Kidney capillary endothelial cell (primary cell): ENCODE measurements around the gene SERPINE2.
"Not testable (repeated sequence)": the region's sequence is repeated elsewhere in the genome, so short reads cannot be mapped to it uniquely, and the experiment has no call there.

Source experiments
- DNase-seq: peaks from one replicate; pipeline ENCODE4 v3.0.0-alpha.2; 2018; ENCODE audit warnings: low spot score

The SERPINE2 gene

DNA sequence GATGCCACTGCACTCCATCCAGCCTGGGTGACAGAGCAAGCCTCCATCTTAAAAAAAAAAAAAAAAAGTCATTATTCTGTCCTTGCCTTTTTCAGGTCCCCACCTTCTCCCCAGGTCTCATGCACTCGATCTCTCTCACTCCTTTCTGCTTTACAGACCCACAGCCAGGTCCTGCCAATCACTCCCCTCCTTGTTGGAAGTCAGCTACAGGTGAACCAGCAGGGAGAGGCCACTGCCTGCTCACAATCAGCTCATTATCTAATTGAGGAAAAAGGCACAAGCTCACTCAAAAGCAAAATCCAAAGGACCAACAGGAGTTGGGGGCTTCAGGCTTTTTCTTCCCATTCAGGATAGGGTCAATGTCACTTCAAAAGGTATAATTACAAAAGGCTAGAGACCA is 96.0 kb downstream of the SERPINE2 start:
- DNase-seq, result no peak

DNA sequence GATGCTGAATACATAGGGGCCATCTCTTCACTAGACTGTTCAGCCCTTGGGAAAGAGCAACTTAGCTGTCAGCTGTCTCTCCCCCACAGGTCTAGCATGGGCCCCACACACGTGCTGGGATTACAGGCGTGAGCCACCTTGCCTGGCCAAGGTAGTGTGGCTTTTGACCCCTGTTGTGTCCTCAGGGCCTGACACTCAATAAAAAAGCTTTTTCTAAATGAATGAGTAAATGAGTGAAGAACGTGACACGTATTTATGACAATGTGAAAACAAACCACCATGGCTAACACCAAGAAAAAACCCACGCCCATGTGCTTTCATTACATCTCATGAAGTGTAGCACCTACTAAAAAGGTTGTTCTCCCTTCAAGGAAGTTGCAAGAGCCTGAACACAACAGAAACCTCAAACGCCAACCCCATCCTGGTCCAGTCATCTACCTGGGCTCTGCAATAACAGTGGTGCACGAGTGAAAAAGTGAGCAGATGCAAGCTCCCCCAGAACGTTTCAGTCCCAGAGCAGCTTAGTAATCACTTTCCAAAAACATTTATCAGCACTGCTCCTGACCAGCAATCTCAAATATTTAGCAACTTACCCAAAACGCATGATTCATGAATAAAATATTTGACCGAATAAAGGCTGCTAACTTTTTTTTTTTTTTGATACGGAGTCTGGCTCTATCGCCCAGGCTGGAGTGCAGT is 97.4 kb downstream of the SERPINE2 start:
- no peak for DNase-seq

DNA sequence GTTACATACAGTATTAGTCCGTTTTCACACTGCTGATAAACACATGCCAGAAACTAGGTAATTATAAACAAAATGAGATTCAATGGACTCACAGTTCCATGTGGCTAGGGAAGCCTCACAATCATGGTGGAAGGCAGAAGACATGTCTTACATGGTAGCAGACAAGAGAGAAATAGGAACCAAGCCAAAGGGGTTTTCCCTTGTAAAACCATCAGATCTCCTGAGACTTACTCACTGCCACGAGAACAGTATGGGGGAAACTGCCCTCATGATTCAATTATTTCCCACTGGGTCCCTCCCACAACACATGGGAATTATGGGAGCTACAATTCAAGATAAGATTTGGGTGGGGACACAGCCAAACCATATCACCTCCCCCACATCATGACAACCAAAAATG is 99.6 kb downstream of the SERPINE2 start:
- DNase-seq, result not testable (repeated sequence)

DNA sequence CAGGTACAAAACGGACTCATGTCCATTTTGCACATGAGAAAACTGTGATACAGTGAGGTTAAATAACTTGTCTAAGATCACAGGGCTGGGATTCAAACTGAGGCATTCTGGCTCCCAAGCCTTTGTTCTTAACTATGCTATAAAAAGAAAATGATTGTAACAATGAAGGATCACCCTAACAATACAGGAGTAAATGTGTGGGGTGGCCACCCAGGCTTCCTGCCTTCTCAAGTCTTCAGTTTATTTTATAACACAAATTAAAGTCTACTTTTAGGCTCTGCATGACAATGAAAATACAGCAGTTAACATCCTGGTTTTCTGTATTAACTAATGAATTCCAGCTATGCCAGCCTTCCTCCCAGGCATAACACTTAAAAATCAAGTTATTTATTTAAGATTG is 101.6 kb downstream of the SERPINE2 start:
- DNase-seq, result no peak

DNA sequence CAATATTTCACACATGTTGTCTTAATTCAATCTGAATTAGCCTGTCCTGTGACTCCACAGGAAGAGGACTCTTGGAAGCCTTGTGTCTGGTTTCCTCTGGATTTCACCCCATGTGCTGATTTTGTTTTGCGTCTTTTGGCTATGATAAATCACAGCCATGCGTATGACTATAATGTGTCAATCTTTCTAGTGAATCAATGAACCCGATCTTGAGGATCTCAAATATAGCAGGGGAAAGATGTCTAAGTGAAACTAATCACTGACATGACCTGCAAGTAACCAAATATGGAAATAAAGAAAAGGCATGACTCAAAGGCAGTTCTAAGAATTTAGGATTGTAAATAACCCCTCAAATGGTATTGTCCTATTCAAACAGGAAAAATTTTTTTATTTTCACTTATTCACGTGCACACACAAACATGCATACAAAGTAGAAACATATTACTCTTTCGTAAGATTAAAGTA is 102.2 kb downstream of the SERPINE2 start:
- no peak for DNase-seq

DNA sequence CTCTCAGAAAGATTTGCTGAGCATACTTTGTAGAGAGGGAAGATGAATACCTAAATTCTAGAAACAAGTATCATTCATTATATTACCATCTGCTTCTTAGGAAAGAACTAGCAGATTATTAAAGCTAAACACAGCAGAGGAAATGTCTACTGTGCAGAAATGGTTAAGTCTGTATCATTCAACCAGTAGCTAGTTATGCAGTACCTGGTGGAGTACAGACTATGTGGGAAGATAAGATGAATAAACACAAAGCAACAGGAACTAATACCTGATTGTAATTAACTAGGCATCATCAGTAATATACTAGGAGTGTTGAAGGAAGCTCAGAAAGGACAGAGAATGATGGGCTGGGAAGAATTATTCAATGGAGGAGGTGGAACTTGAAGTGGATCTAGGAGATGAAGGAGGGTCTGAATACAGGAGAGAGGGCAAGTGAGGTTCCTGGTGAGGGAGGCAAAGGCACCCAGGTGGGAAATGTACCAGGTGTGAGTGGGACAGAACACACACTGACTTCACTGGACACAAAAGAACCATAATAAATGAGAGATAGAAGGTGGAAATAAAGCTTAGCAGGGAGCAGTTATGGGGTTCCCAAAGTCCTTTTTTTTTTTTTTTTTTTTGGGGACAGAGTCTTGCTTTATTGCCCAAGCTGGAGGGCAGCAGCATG is 103.5 kb downstream of the SERPINE2 start:
- DNase-seq, result no peak

DNA sequence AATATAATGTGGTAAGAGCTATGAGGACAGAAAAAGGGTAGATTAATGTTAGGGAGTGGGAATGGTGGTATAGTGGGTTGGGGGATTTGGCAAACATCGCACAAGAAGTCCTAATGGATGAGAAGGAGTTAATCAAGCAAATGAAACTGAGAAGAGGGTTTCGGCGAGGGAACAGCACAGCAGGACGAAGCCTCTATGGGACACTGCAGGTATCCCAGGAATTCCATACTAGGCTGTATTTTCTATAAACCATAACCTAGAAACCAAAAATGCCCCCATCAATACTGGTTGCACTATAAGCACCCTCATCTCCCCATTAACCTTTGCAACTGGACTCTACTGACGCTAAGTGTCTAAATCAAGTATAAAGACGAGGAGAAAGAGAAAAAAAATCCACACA is 104.2 kb downstream of the SERPINE2 start:
- DNase-seq, result no peak

DNA sequence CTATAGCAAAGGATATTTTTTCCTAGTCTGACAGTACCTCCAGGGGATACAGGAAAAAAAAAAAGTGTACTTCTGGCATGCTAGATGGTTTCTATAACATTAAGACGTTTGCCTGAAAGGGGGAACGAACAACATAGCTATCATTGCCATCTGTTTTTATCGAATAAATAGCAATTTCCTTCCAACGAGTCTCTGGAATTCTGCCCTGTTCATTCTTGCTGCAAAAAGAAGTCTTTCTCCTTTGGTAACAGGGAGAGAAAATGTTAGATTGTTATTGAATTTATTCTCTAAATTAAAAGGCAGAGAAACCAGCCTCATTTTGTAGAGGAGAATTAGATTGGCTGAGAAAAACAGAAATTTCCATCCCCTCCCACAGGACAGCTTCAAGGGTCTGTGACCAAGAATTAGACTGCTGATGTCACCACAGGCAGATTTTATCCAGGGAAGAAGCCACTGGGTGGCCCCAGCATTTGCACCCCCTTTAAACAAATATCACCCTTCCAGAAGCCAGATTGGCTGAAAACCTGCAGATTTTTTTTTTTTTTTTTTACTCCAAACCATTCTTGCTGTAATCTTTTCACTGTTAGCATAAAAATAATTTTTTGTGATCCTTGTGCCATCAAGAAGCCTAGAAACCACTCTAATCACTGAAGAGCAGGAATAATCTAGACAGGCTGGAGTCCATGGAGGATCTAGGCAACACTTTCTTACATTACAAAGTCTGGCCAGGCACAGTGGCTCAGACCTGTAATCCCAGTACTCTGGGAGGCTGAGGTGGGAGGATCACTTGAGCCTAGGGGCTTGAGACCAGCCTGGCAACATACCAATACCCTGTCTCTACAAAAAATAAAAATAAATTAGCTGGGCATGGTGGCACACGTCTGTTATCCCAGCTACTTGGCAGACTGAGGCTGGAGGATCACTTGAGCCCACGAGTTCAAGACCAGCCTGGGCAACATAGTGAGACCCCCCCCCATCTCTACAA is 106.0 kb downstream of the SERPINE2 start:
- DNase-seq, result no peak

DNA sequence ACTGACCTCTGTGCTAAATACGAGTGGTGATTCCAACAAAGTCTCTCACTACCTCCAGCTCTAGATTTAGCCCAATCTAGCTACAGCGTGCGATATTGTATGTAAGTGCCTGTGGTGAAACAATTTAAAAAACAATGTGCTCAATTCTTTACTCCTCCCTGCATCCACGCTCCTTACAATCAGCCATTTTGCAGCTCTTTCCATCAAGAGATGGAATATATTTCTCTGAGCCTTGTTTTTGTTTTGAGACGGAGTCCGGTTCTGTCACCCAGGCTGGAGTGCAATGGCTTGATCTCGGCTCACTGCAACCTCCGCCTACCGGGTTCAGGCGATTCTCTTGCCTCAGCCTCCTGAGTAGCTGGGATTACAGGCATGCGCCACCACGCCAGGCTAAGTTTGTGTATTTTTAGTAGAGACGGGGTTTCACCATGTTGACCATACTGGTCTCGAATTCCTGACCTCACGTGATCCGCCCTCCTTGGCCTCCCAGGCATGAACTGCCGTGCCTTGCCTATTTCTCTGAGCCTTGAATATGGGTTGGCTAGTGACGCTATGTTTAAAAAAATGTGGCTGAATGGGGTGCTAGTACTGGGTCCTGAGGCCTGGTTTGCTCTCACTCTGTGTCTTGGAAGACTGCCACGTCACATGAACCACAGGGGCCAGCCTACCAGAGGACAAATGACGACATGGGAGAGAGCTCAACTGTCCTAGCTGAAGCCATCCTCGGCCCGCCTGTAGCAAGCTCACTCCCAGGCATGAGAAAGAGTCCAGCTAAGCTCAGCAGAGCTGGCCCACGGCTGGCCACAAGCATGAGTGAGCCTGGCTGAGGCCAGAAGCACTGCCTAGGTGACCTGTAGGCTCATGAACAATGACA is 108.7 kb downstream of the SERPINE2 start:
- no peak for DNase-seq

DNA sequence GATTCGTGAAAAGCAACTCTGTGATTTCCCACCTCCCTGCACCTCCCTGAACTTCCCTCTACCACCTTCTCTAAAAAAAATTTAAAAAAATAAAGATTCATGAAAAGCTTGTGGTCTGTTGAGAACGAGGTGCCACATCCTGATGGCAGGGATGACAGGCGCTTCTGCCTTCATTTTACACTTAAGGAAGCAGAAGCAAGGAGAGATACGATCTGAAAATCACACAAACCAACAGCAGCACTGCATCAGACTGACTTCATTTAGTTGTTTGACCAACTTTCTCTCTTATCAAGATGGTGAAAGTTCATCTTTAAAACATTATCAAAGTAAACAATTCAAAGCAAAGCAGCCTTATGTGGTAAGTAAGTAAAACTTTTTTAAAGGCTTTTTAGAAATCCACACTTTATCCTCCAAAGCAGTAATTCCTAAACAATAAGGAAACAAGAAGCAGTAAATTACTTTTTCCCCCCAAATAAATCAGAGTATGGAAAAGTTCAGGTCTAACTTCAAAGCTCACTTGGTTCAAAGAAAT is 109.4 kb downstream of the SERPINE2 start:
- no peak for DNase-seq

DNA sequence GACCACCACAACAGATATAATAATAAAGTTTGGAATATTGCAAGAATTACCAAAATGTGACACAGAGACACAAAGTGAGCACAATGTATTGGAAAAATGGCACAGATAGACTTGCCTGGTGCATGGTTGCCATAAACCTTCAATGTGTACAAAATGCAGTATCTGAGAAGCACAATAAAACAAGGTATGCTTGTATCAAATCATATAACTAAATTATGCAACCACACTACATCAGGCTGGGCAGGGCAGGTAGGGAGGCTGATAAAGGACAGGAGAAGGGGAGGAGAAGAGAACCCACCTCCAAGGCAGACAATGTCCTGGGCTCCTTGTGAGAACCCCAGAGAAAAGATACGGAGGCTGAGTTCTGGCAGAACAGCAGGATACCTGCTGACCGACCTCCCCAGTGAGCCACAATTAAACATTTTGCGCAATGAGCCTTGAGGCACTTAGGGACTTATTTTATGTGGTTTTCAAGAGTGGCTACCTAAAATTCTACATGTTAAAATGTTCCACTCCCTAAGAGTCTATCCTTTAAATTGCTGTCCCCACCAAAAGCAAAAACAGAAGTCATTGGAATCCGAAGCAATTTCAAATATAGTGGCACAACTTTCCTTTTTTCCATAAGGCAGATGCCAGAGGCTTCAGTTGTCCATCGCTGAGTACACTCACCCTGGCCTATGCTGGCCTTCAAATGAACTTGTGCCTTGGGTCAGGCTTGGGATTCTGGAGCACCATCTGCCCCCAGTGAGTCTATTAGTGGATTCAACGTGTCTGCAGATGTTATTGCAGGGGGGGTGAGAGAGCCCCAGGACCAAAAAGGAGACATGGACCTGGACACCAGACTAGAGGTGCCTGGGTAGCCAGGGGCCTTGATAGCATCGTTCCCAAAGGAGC is 110.7 kb downstream of the SERPINE2 start:
- no peak for DNase-seq

DNA sequence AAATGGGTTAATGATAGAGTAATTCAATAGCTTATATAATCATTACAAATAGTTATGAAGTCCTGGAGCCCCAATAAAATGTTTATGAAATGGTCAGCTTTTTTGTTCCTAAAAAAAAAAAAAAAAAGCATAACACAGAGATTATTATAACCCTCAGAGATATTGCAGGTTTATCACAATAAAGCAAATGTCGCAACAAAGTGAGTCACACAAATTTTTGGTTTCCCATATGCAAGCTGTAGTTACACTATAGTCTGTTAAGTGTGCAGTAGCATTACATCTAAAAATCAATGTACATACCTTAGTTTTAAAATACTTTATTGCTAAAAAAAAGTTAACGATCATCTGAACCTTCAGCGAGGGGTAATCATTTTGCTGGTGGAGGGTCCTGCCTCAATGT is 114.0 kb downstream of the SERPINE2 start:
- DNase-seq, result no peak
